ENCODE data around the gene STARD7.
A peak's percentile ranks its signal among the peaks of the same experiment; 100 is the strongest.

STARD7 gene

DNA sequence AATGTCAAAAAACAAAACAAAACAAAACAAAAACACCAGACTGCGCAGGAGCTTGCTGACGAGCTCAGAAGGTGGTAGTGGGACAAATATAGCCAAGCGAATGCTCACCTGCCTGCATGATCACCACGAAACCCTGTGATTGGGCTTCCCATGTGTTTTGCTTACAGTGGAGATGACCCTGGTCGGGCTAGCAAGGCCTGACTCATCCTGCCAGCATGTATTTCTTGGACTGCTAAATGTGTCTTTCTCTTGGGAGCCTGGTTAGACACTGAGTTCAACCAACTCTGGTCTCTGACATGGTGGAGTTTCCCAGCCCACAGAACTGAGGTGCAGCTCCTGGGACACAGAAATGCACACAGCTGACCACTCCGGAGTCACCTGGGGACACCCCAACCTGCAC is 32.7 kb downstream of the STARD7 start:
- H3K4me3 ChIP-seq = no peak overlapping the region
- H3K9me3 ChIP-seq = no peaks in the 10 kb centered on the region
- H3K36me3 ChIP-seq = no peaks in the 10 kb centered on the region
- H3K27ac ChIP-seq = no peak overlapping the region
- no peaks in the 10 kb centered on the region for H3K27me3 ChIP-seq
- H3K4me1 ChIP-seq = no peaks in the 10 kb centered on the region
- TF ChIP-seq, protein P1, sequence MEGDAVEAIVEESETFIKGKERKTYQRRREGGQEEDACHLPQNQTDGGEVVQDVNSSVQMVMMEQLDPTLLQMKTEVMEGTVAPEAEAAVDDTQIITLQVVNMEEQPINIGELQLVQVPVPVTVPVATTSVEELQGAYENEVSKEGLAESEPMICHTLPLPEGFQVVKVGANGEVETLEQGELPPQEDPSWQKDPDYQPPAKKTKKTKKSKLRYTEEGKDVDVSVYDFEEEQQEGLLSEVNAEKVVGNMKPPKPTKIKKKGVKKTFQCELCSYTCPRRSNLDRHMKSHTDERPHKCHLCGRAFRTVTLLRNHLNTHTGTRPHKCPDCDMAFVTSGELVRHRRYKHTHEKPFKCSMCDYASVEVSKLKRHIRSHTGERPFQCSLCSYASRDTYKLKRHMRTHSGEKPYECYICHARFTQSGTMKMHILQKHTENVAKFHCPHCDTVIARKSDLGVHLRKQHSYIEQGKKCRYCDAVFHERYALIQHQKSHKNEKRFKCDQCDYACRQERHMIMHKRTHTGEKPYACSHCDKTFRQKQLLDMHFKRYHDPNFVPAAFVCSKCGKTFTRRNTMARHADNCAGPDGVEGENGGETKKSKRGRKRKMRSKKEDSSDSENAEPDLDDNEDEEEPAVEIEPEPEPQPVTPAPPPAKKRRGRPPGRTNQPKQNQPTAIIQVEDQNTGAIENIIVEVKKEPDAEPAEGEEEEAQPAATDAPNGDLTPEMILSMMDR (IDR thresholded peaks at IDR 0.05) = no peak
- no peak for DNase-seq
- intact Hi-C loops (cut with DNase I; ENCODE audit: low total_unique reads) = no loop called here

DNA sequence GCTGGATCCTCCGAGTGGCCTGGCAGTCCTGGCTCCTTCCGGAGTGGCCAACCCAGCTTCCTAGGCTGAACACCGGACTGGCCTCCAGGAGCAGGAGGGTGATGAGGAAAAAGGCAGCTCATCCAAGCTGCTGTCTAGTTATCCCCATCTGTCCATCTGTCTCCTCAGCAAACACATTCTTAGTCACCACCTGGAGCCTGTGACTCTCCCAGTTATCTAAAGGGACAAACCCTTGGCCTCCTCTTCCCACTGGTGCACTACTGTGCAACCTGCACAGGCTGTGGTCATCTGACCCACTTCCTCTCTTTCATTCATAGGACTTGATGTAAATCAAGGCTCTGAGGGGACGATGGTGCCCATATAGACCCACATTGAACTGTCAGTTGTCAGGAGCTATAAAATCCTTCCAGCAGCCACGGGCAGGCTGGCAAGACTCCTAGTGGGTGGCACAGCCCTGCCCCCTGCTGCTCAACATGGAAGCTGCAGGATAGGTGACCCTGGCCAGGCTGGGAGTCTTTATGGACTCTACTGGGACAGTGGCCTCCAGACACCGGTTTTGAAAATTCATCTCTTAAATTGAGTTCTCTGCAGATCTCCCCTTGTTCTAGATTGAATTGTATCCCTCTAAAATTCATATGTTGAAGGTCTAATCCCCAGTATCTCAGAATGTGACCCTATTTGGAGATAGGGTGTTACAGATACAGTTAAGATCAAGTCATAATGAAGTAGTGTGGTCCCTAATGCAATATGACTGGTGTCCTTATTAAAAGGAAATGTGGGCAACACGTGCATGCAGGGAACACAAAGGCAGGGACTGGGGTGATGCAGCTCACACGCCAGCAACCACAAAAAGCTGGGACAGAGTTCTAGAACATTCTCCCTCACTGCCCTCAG is 34.1 kb downstream of the STARD7 start:
- DNase-seq = peak; percentile 65 to 80
- H3K9me3 ChIP-seq = peaks cover 0 to 5% (median 0%) of the 10 kb centered on the region in 3 donors
- no peaks in the 10 kb centered on the region for H3K36me3 ChIP-seq
- H3K27me3 ChIP-seq = no peaks in the 10 kb centered on the region
- TF ChIP-seq, protein P1 (IDR thresholded peaks at IDR 0.05) = peak; percentile 80 to 85
- H3K4me1 ChIP-seq = no peaks in the 10 kb centered on the region
- intact Hi-C loops (cut with DNase I; ENCODE audit: low total_unique reads) = no loop called here
- H3K4me3 ChIP-seq = no peak overlapping the region
- no peak overlapping the region for H3K27ac ChIP-seq

DNA sequence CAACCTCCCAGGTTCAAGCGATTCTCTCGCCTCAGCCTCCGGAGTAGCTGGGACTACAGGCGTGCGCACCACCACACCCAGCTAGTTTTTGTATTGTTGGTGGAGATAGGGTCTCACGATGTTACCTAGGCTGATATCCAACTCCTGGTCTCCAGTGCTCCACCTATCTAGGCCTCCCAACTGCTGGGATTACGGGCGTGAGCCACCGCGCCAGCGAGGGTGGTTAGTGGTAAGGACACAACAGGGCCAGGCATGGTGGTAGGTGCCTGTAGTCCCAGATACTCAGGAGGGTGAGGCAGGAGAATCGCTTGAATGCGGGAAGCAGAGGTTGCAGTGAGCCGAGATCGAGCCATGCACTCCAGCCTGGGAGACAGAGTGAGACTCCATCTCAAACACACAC is 36.8 kb downstream of the STARD7 start:
- H3K9me3 ChIP-seq = peaks cover 0 to 7% (median 0%) of the 10 kb centered on the region in 3 donors
- H3K4me3 ChIP-seq = no peak overlapping the region
- no peak overlapping the region for H3K27ac ChIP-seq
- TF ChIP-seq, protein P1 (IDR thresholded peaks at IDR 0.05) = no peak
- H3K27me3 ChIP-seq = no peaks in the 10 kb centered on the region
- DNase-seq = no peak
- no peaks in the 10 kb centered on the region for H3K36me3 ChIP-seq
- no peaks in the 10 kb centered on the region for H3K4me1 ChIP-seq
- intact Hi-C loops (cut with DNase I; ENCODE audit: low total_unique reads) = no loop called here

DNA sequence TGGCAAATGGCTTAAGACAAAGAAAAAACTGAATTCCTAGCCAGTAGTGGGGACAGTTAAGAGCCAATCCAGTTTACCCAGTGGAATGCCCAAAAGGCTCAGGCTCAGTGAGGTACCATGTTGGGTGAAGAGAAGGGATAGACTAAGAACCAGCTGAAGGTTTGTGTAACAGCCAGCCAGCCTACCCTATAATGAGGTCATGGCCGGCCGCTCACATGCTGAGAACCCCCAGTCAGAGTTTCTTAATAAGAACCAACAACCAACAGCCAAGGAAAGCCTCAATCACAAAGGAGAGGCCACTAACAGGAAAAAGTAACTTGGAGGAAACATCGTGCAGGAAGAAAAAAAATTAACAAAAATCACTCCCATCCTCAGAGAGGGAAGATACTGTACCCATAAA is 38.0 kb downstream of the STARD7 start:
- no peak overlapping the region for H3K4me3 ChIP-seq
- H3K27ac ChIP-seq = no peak overlapping the region
- no peak for DNase-seq
- no peaks in the 10 kb centered on the region for H3K36me3 ChIP-seq
- TF ChIP-seq, protein P1 (IDR thresholded peaks at IDR 0.05) = no peak
- peaks cover 0 to 2% of the 10 kb centered on the region in 2 donors for H3K27me3 ChIP-seq
- no peaks in the 10 kb centered on the region for H3K4me1 ChIP-seq
- intact Hi-C loops (cut with DNase I; ENCODE audit: low total_unique reads) = no loop called here
- peaks cover 0 to 7% (median 0%) of the 10 kb centered on the region in 3 donors for H3K9me3 ChIP-seq

DNA sequence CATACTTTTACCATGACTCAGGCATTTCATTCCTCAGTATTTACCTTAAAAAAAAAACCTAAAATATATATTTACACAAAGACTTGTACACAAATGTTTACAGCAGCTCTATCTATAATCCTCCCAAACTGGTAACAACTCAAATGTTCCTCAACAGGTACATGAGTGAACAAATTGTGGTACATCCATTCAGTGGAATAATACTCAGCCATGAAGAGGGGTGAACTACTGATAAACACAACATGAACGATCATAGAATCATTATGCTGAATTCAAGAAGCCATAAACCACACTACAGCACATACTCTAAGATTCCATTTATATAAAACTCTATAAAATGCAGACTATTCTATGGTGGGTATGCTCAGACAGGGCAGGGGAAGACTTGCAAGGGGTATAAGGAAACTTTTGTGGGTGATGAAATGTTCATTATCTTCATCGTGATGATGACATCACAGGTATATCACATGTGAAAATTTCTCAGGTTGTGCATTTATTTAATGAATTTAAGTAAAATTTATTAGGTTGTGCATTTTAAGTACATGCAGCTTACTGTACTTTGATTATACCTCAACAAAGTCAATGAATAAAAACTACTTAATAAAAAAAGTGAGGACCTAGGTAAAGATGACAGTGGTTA is 38.6 kb downstream of the STARD7 start:
- H3K27ac ChIP-seq = no peak overlapping the region
- no peaks in the 10 kb centered on the region for H3K36me3 ChIP-seq
- TF ChIP-seq, protein P1 (IDR thresholded peaks at IDR 0.05) = no peak
- intact Hi-C loops (cut with DNase I; ENCODE audit: low total_unique reads) = no loop called here
- no peak overlapping the region for H3K4me3 ChIP-seq
- peaks cover 0 to 5% of the 10 kb centered on the region in 2 donors for H3K27me3 ChIP-seq
- no peaks in the 10 kb centered on the region for H3K4me1 ChIP-seq
- H3K9me3 ChIP-seq = peaks cover 0 to 7% (median 0%) of the 10 kb centered on the region in 3 donors
- DNase-seq = no peak

Measured in tibial artery (tissue), 4 donors.